ENCODE data around the gene KRTAP12-4.

Gene KRTAP12-4

DNA sequence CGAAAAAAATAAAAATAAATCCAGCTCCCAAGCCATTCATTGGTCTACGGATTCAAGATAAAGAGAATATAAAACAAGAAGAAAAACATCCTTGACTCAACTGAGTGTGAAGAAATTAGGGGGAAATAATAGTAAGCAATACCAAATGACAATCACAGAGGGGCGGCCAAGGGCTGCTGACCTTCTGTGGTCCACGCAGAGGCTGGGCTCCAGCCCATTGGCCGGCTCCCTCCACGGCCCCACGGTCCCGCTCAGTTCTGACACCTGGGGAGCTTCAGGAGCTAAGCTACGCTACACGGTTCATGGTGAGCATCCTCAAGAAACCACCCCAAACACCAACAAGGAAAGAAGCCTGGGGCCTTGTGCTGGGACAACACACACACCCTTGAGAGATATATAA, 42.1 kb upstream of the KRTAP12-4 start:
- Histone ChIP-seq H3F3A (ENCODE audit: insufficient read depth, low read length) (no peaks in the 10 kb centered on the region), H3K9me3 (ENCODE audit: low read length) (peaks cover 4% of the 10 kb centered on the region; the same call in 1 of the 2 replicates), H3K4me1 (ENCODE audit: insufficient read depth, low read length, severe bottlenecking) (no peaks in the 10 kb centered on the region), H3K79me2 (ENCODE audit: insufficient read depth, low read length) (no peaks in the 10 kb centered on the region), H3K36me3 (ENCODE audit: insufficient read depth, low read length) (no peaks in the 10 kb centered on the region), H3K4me2 (ENCODE audit: low read length) (no peak overlapping the region), H3K27me3 (ENCODE audit: insufficient read depth, low read length) (no peaks in the 10 kb centered on the region; the same call in 1 of the 2 replicates), H3K4me3 (ENCODE audit: low read depth, low read length, poor library complexity, severe bottlenecking) (no peak overlapping the region), H3K27ac (ENCODE audit: low read depth, low read length, poor library complexity, severe bottlenecking) (no peak overlapping the region), H3K9me2 (ENCODE audit: low read depth, low read length) (no peaks in the 10 kb centered on the region), H2AFZ (ENCODE audit: low read length) (no peak overlapping the region), H4K20me1 (ENCODE audit: insufficient read depth, low read length) (no peaks in the 10 kb centered on the region), H3K9ac (ENCODE audit: low read length) (no peak overlapping the region)
- TF ChIP-seq, protein P1, sequence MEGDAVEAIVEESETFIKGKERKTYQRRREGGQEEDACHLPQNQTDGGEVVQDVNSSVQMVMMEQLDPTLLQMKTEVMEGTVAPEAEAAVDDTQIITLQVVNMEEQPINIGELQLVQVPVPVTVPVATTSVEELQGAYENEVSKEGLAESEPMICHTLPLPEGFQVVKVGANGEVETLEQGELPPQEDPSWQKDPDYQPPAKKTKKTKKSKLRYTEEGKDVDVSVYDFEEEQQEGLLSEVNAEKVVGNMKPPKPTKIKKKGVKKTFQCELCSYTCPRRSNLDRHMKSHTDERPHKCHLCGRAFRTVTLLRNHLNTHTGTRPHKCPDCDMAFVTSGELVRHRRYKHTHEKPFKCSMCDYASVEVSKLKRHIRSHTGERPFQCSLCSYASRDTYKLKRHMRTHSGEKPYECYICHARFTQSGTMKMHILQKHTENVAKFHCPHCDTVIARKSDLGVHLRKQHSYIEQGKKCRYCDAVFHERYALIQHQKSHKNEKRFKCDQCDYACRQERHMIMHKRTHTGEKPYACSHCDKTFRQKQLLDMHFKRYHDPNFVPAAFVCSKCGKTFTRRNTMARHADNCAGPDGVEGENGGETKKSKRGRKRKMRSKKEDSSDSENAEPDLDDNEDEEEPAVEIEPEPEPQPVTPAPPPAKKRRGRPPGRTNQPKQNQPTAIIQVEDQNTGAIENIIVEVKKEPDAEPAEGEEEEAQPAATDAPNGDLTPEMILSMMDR (IDR thresholded peaks at IDR 0.05; ENCODE audit: low read length) = no peak
- TF ChIP-seq EZH2 (IDR thresholded peaks at IDR 0.05; ENCODE audit: borderline replicate concordance, low read length) = no peak

DNA sequence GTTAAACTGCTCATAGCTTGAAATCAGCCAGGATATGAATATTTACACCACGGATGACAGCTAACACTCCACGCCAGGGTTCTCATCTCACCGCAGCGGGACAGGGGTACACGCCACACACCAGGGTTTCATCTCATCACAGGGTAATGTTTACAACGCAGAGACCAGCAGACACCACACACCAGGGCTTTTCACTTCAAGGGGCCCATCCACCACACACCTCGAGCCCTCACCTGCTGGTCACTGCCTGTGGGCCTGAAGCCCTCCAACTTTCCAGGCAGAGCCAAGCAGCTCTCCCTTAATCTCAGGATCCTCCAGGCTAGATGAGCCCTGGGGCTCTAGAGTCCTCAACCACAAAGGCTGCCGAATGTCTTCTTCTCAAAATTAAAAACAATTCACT, 41.2 kb upstream of the KRTAP12-4 start:
- Histone ChIP-seq H3K27ac (ENCODE audit: low read depth, low read length, poor library complexity, severe bottlenecking) (no peak overlapping the region), H3K9me3 (ENCODE audit: low read length) (peaks cover 4% of the 10 kb centered on the region; the same call in 1 of the 2 replicates), H3K4me1 (ENCODE audit: insufficient read depth, low read length, severe bottlenecking) (no peaks in the 10 kb centered on the region), H3K4me2 (ENCODE audit: low read length) (no peak overlapping the region), H3K9ac (ENCODE audit: low read length) (no peak overlapping the region), H2AFZ (ENCODE audit: low read length) (no peak overlapping the region), H3K9me2 (ENCODE audit: low read depth, low read length) (no peaks in the 10 kb centered on the region), H4K20me1 (ENCODE audit: insufficient read depth, low read length) (no peaks in the 10 kb centered on the region), H3F3A (ENCODE audit: insufficient read depth, low read length) (no peaks in the 10 kb centered on the region), H3K36me3 (ENCODE audit: insufficient read depth, low read length) (no peaks in the 10 kb centered on the region), H3K4me3 (ENCODE audit: low read depth, low read length, poor library complexity, severe bottlenecking) (no peak overlapping the region), H3K27me3 (ENCODE audit: insufficient read depth, low read length) (no peaks in the 10 kb centered on the region; the same call in 1 of the 2 replicates), H3K79me2 (ENCODE audit: insufficient read depth, low read length) (no peaks in the 10 kb centered on the region)
- TF ChIP-seq, protein P1 (IDR thresholded peaks at IDR 0.05; ENCODE audit: low read length) = no peak
- TF ChIP-seq EZH2 (IDR thresholded peaks at IDR 0.05; ENCODE audit: borderline replicate concordance, low read length) = no peak

DNA sequence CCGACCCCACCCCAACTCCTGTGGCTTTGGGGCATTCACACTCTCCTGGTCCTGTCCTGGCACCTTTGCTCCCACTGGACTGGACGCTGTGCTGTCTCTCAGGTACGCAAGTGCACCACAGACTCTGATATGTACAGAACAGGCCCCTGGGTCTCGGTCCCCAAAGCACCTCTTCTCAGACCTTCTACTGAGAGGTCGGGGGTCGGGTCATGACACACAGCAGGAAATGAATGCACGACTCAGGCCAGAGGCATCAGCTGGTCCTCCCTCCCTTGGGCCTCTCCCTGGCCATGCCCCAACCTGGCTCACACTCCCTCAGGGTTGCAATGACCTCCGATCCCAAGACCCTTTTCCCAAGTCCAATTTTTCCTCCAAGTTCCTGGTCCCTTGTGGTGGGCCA, 40.7 kb upstream of the KRTAP12-4 start:
- peaks cover 4% of the 10 kb centered on the region; the same call in 1 of the 2 replicates for H3K9me3 ChIP-seq (ENCODE audit: low read length)
- no peaks in the 10 kb centered on the region for H3F3A ChIP-seq (ENCODE audit: insufficient read depth, low read length)
- H3K4me1 ChIP-seq (ENCODE audit: insufficient read depth, low read length, severe bottlenecking) = no peaks in the 10 kb centered on the region
- no peak overlapping the region for H2AFZ ChIP-seq (ENCODE audit: low read length)
- peaks cover 2% of the 10 kb centered on the region; the same call in 1 of the 2 replicates for H3K27me3 ChIP-seq (ENCODE audit: insufficient read depth, low read length)
- H3K27ac ChIP-seq (ENCODE audit: low read depth, low read length, poor library complexity, severe bottlenecking) = no peak overlapping the region
- no peak overlapping the region for H3K9ac ChIP-seq (ENCODE audit: low read length)
- no peak overlapping the region for H3K4me2 ChIP-seq (ENCODE audit: low read length)
- no peaks in the 10 kb centered on the region for H3K36me3 ChIP-seq (ENCODE audit: insufficient read depth, low read length)
- H3K4me3 ChIP-seq (ENCODE audit: low read depth, low read length, poor library complexity, severe bottlenecking) = no peak overlapping the region
- no peaks in the 10 kb centered on the region for H3K79me2 ChIP-seq (ENCODE audit: insufficient read depth, low read length)
- TF ChIP-seq, protein P1 (IDR thresholded peaks at IDR 0.05; ENCODE audit: low read length) = no peak
- no peak for TF ChIP-seq EZH2 (IDR thresholded peaks at IDR 0.05; ENCODE audit: borderline replicate concordance, low read length)
- H3K9me2 ChIP-seq (ENCODE audit: low read depth, low read length) = no peaks in the 10 kb centered on the region
- H4K20me1 ChIP-seq (ENCODE audit: insufficient read depth, low read length) = no peaks in the 10 kb centered on the region

Data from OCI-LY1 (cell line).